HG03280 (cell line): ENCODE data around the gene CRTC2.
A peak's percentile ranks its signal among the peaks of the same experiment; 100 is the strongest.
"Not testable (repeated sequence)": the region's sequence is repeated elsewhere in the genome, so short reads cannot be mapped to it uniquely, and the experiment has no call there.

ENCODE experiments used
- ATAC-seq: cut with Tn5 transposase; IDR thresholded peaks from one replicate; pipeline ENCODE4 v1.9.1; 2021; ENCODE audit warnings: mild to moderate bottlenecking, moderate library complexity; ENCODE audit not compliant: unreplicated experiment

CRTC2 gene

GRCh38 chr1:153929981-153930948, 28.1 kb downstream of the CRTC2 start:
- ATAC-seq: no peak

GRCh38 chr1:153929426-153929825, 29.0 kb downstream of the CRTC2 start:
- ATAC-seq: no peak

GRCh38 chr1:153928791-153929341, 29.5 kb downstream of the CRTC2 start:
- no peak for ATAC-seq

- ATAC-seq: no peak
These were observed 30.2 kb downstream of the CRTC2 start for GRCh38 chr1:153928245-153928644.

- no peak for ATAC-seq
These were observed 32.0 kb downstream of the CRTC2 start for GRCh38 chr1:153926405-153926804.

GRCh38 chr1:153922972-153923925, 35.2 kb downstream of the CRTC2 start, which contains the start of gene GATAD2B:
Gene GATAD2B (minus strand): TSS chr1:153922972. CDS start chr1:153828347, 94,625 bp downstream.
- peak; percentile 95 for ATAC-seq

GRCh38 chr1:153922076-153922971, 36.1 kb downstream of the CRTC2 start:
- peak; percentile 23 for ATAC-seq

GRCh38 chr1:153921803-153922075, 36.7 kb downstream of the CRTC2 start:
- ATAC-seq: no peak

- ATAC-seq: no peak
These were observed 37.2 kb downstream of the CRTC2 start for GRCh38 chr1:153921080-153921802.

GRCh38 chr1:153919876-153920852, 38.2 kb downstream of the CRTC2 start:
- no peak for ATAC-seq

- ATAC-seq: no peak
These were observed 42.1 kb downstream of the CRTC2 start for GRCh38 chr1:153916297-153916696.

GRCh38 chr1:153912349-153912748, 46.1 kb downstream of the CRTC2 start:
- ATAC-seq: no peak

- ATAC-seq: not testable (repeated sequence)
These were observed 47.9 kb downstream of the CRTC2 start for GRCh38 chr1:153910560-153910959.

GRCh38 chr1:153908071-153908470, 50.3 kb downstream of the CRTC2 start:
- no peak for ATAC-seq

GRCh38 chr1:153907134-153907533, 51.3 kb downstream of the CRTC2 start:
- ATAC-seq: no peak

- no peak for ATAC-seq
These were observed 52.0 kb downstream of the CRTC2 start for GRCh38 chr1:153906396-153906795.

- not testable (repeated sequence) for ATAC-seq
These were observed 52.5 kb downstream of the CRTC2 start for GRCh38 chr1:153905908-153906307.

- no peak for ATAC-seq
These were observed 54.5 kb downstream of the CRTC2 start for GRCh38 chr1:153903841-153904455.
